Endothelial cell of umbilical vein (primary cell): ENCODE measurements around the gene AGFG2. TPM values are rescaled to one million over a fixed set of nuclear protein-coding genes. Genes with fewer than 3 reads are reported as not detected.

Experiments
- BruUV-seq: library from RNA; stranded (reverse); fragments of 400-500 nt; replicated peaks from 2 replicates; lab custom pipeline; 2021; lab: Mats Ljungman, UMichigan
- CTCF ChIA-PET: fragments of 300-600, 350-600 bp; sonication (Branson Sonifier 250); formaldehyde crosslinking; loops from one replicate; lab custom pipeline; 2021; ENCODE audit warnings: antibody characterized with exemption, inconsistent platforms; lab: Charles Lee
- POLR2A ChIA-PET: fragments of 300-600, 350-600 bp; sonication (Branson Sonifier 250); formaldehyde crosslinking; loops from one replicate; lab custom pipeline; 2021; ENCODE audit warnings: antibody characterized with exemption, inconsistent platforms; lab: Charles Lee
- DNase-seq: peaks from one replicate; pipeline ENCODE4 v3.0.0-alpha.2; 2011; ENCODE audit warnings: low read depth, low spot score
- FAIRE-seq: peaks from 2 replicates; lab custom pipeline; 2011; peaks lifted over from hg19 to GRCh38; lab: Jason Lieb, UNC
- H2AFZ ChIP-seq: 2 replicates; pipeline ENCODE4 v1.6.0; 2012; ENCODE audit warnings: low read depth, low read length, control low read depth, inconsistent platforms
- H3K27ac ChIP-seq: 2 replicates; pipeline ENCODE4 v1.5.1; 2011; ENCODE audit warnings: low read depth, mild to moderate bottlenecking, control low read depth, low read length, moderate library complexity; ENCODE audit not compliant: insufficient read depth
- H3K27me3 ChIP-seq, 2 experiments: 2 replicates each; pipeline versions ENCODE4 v1.6.0 to v1.6.1; 2011; ENCODE audit warnings: low read length in 2 of 2, mixed read lengths in 1 of 2; ENCODE audit not compliant: control insufficient read depth in 2 of 2, insufficient read depth in 2 of 2
- H3K36me3 ChIP-seq, 2 experiments: 2 replicates in 1 of 2; 3 replicates in 1 of 2; pipeline ENCODE4 v1.5.1; 2011; ENCODE audit warnings: low read length in 2 of 2, mild to moderate bottlenecking in 1 of 2, moderate library complexity in 1 of 2; ENCODE audit not compliant: control insufficient read depth in 2 of 2, insufficient read depth in 2 of 2; ENCODE audit errors: extremely low read depth in 1 of 2
- H3K4me1 ChIP-seq: 3 replicates; pipeline ENCODE4 v1.5.1; 2011; ENCODE audit warnings: mild to moderate bottlenecking, low read length; ENCODE audit not compliant: control insufficient read depth, insufficient read depth; ENCODE audit errors: extremely low read depth
- H3K4me2 ChIP-seq: 2 replicates; pipeline ENCODE4 v1.6.1; 2011; ENCODE audit warnings: low read length, control low read depth, mixed read lengths; ENCODE audit not compliant: insufficient read depth
- H3K4me3 ChIP-seq, 3 experiments: fragments of 200-600 bp in 1 of 3; sonication (generic), shearing (Covaris generic) in 1 of 3; replicated peaks in 1 of 3; 2 replicates each; pipeline ENCODE4 v1.5.1; 2011 to 2016; ENCODE audit warnings: control low read depth in 3 of 3, low read length in 3 of 3, mild to moderate bottlenecking in 2 of 3, inconsistent platforms in 1 of 3, low read depth in 1 of 3, moderate library complexity in 1 of 3; ENCODE audit not compliant: insufficient read depth in 1 of 3
- H3K79me2 ChIP-seq: 2 replicates; pipeline ENCODE4 v1.6.0; 2012; ENCODE audit warnings: low read length, inconsistent platforms; ENCODE audit not compliant: control insufficient read depth, insufficient read depth
- H3K9ac ChIP-seq: replicated peaks from 2 replicates; pipeline ENCODE3; 2011; ENCODE audit warnings: low read length, control low read depth; ENCODE audit not compliant: insufficient read depth; ENCODE audit errors: extremely low read depth
- H3K9me1 ChIP-seq: replicated peaks from 3 replicates; pipeline ENCODE4 v1.6.0; 2011; ENCODE audit warnings: mild to moderate bottlenecking, low read length; ENCODE audit not compliant: control insufficient read depth, insufficient read depth; ENCODE audit errors: extremely low read depth
- H3K9me3 ChIP-seq: replicated peaks from 2 replicates; pipeline ENCODE4 v1.5.1; 2012; ENCODE audit warnings: low read length, inconsistent platforms; ENCODE audit not compliant: control insufficient read depth, insufficient read depth
- H4K20me1 ChIP-seq: replicated peaks from 2 replicates; pipeline ENCODE3; 2011; ENCODE audit warnings: mild to moderate bottlenecking, low read length; ENCODE audit not compliant: control insufficient read depth, insufficient read depth; ENCODE audit errors: extremely low read depth
- CTCF ChIP-seq, 2 donors: IDR thresholded peaks; 1 replicate in 1 of 2; 2 replicates in 1 of 2; pipeline ENCODE4 v1.5.1; 2011; ENCODE audit warnings: low read length in 2 of 2, mild to moderate bottlenecking in 2 of 2, moderate library complexity in 2 of 2, control low read depth in 1 of 2, inconsistent platforms in 1 of 2, low read depth in 1 of 2; ENCODE audit not compliant: insufficient read depth in 1 of 2; ENCODE audit errors: extremely low read depth in 1 of 2
- EZH2 ChIP-seq: IDR thresholded peaks from 2 replicates; pipeline ENCODE4 v1.6.1; 2012; ENCODE audit warnings: borderline replicate concordance, low read depth, mild to moderate bottlenecking, moderate library complexity, low read length, inconsistent platforms; ENCODE audit not compliant: severe bottlenecking
- FOS ChIP-seq: IDR thresholded peaks from 2 replicates; pipeline ENCODE4 v1.6.1; 2011; ENCODE audit warnings: mild to moderate bottlenecking, low read length, moderate library complexity, borderline replicate concordance; ENCODE audit not compliant: insufficient read depth
- GATA2 ChIP-seq: IDR thresholded peaks from 2 replicates; pipeline ENCODE4 v1.7.0; 2011; ENCODE audit warnings: low read depth, mild to moderate bottlenecking, moderate library complexity, mixed read lengths, low read length; ENCODE audit not compliant: insufficient read length, insufficient read depth
- JUN ChIP-seq: IDR thresholded peaks from 2 replicates; pipeline ENCODE4 v1.6.1; 2011; ENCODE audit warnings: borderline replicate concordance, low read depth; ENCODE audit not compliant: insufficient read length, insufficient read depth
- MYC ChIP-seq: IDR thresholded peaks from one replicate; pipeline ENCODE4 v1.6.1; 2011; ENCODE audit warnings: mild to moderate bottlenecking, low read depth, low read length
- POLR2A ChIP-seq: IDR thresholded peaks from 2 replicates; pipeline ENCODE4 v1.6.1; 2012; ENCODE audit warnings: low read depth, mild to moderate bottlenecking, control low read depth, low read length
- POLR2AphosphoS5 ChIP-seq: IDR thresholded peaks from 2 replicates; pipeline ENCODE4 v1.6.1; 2012; ENCODE audit warnings: low read depth, mild to moderate bottlenecking, control low read depth, low read length, moderate library complexity; ENCODE audit not compliant: insufficient read depth
- dilution Hi-C: fragments of 300-500 bp; cut with MboI; formaldehyde crosslinking; loops from one replicate; pipeline ENCODE4 v1.15.0; 2019; ENCODE audit warnings: low sequenced_read_pairs; ENCODE audit not compliant: extremely low pct_ligation_motif_present
- intact Hi-C: fragments of 100-400 bp; cut with micrococcal nuclease; formaldehyde crosslinking; loops from one replicate; pipeline ENCODE4 v1.10.0; 2022
- polyA plus RNA-seq, 4 experiments: library from polyadenylated mRNA; depleted of rRNA in 3 of 4; stranded (reverse) in 3 of 4; unstranded in 1 of 4; fragments of >200 nt; gene quantifications; 2 replicates each; pipeline versions ENCODE4 v1.2.1 to v1.2.3, GENCODE V29; 2011 to 2012; ENCODE audit warnings: missing spikeins in 1 of 4
- total RNA-seq: library from RNA; stranded (reverse); gene quantifications from 2 replicates; pipeline ENCODE4 v1.2.3, GENCODE V29; 2021
- TF ChIP-seq, protein P1 (sequence below): IDR thresholded peaks from 2 replicates; pipeline ENCODE4 v1.6.1; 2011; ENCODE audit not compliant: insufficient read depth, insufficient read length

AGFG2 gene
- total and polyA plus RNA-seq, 2 donors (not counting 3 experiments of a cell fraction or from before 2014, with no cell fraction given): 33.6 to 44.6 TPM

DNA sequence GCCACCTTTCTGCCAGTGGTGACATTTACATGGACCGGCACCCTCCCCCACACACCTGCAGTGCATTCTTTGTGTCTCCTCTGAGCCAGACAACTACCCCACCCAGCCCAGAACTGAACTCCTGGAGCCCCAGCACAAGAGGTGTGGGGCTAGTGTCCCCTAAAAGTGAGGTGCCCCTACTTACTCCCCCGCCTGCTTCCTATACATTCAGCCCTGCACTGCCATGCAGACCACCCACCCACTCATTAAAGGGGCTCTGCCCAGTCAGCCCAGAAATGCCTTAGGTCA, 32.8 kb downstream of the AGFG2 start:
- no peak overlapping the region for H2AFZ ChIP-seq
- H3K4me3 ChIP-seq: no peak overlapping the region
- no peaks in the 10 kb centered on the region for H4K20me1 ChIP-seq
- H3K4me2 ChIP-seq: no peak overlapping the region
- H3K4me1 ChIP-seq: peaks cover 11% of the 10 kb centered on the region
- POLR2A ChIA-PET: interaction anchor here (0.6 to 1.8 kb wide), 3 partner anchors 13 to 82 kb away, joined by 4 to 13 read pairs (median 5); partner anchors contain the start of genes FBXO24 and LRCH4
- H3K9me1 ChIP-seq: no peaks in the 10 kb centered on the region
- no peak overlapping the region for H3K9ac ChIP-seq
- no peak for TF ChIP-seq JUN
- H3K79me2 ChIP-seq: no peaks in the 10 kb centered on the region
- no peaks in the 10 kb centered on the region for H3K27me3 ChIP-seq
- H3K9me3 ChIP-seq: no peaks in the 10 kb centered on the region
- CTCF ChIA-PET: interaction anchor here (0.7 to 1.9 kb wide), 4 partner anchors 9 to 17 kb away, joined by 3 to 10 read pairs (median 6); no protein-coding TSS in a partner anchor
- no peak overlapping the region for H3K27ac ChIP-seq
- intact Hi-C loops (no loop called here), dilution Hi-C loops (no loop called here)
- DNase-seq (no peak), FAIRE-seq (no peak)
- no TSS peak for BruUV-seq
- H3K36me3 ChIP-seq: peaks cover 0 to 17% of the 10 kb centered on the region in 2 experiments

- Histone ChIP-seq H3K79me2 (no peaks in the 10 kb centered on the region), H3K9me1 (no peaks in the 10 kb centered on the region), H2AFZ (no peak overlapping the region), H3K4me1 (peaks cover 11% of the 10 kb centered on the region), H4K20me1 (no peaks in the 10 kb centered on the region), H3K4me2 (no peak overlapping the region), H3K27ac (no peak overlapping the region), H3K9me3 (no peaks in the 10 kb centered on the region), H3K36me3 (peaks cover 0 to 23% of the 10 kb centered on the region in 2 experiments), H3K4me3 (no peak overlapping the region), H3K9ac (no peak overlapping the region), H3K27me3 (no peaks in the 10 kb centered on the region)
- dilution Hi-C loops: no loop called here
- FAIRE-seq: no peak
- TF ChIP-seq, protein P1, sequence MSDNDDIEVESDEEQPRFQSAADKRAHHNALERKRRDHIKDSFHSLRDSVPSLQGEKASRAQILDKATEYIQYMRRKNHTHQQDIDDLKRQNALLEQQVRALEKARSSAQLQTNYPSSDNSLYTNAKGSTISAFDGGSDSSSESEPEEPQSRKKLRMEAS: no peak
- no peak for TF ChIP-seq JUN
- TF ChIP-seq GATA2: no peak
- TF ChIP-seq POLR2A: no peak
- no peak for TF ChIP-seq POLR2AphosphoS5
- no peak for TF ChIP-seq EZH2
- no peak for TF ChIP-seq MYC
- TF ChIP-seq CTCF (IDR thresholded peaks at IDR 0.05; ENCODE audit: extremely low read depth in 1 of 2, insufficient read depth in 1 of 2, low read depth in 1 of 2, low read length in 2 of 2): no peak
- TF ChIP-seq FOS: no peak
- POLR2A ChIA-PET: interaction anchor here (0.5 kb wide), 1 partner anchor 163 kb away, joined by 3 read pairs; no protein-coding TSS in a partner anchor
- CTCF ChIA-PET: interaction anchor here (0.9 to 1.3 kb wide), 2 partner anchors 9 to 13 kb away, joined by 3 to 4 read pairs; no protein-coding TSS in a partner anchor
- DNase-seq: no peak
- BruUV-seq: no TSS peak
- intact Hi-C loops: no loop called here
These were observed 33.4 kb downstream of the AGFG2 start for GRCh38 chr7:100572281-100572948.
